Small intestine (tissue), 7 donors: Measurements from ENCODE around the gene HERPUD1. TPM values are rescaled to one million over a fixed set of nuclear protein-coding genes. Genes with fewer than 3 reads are reported as not detected.

Source experiments
- DNase-seq, 2 donors: peaks; one replicate each; pipeline versions ENCODE4 v3.0.0 to v3.0.0-alpha.2; 2013
- FAIRE-seq: peaks from 2 replicates; lab custom pipeline; 2012; peaks lifted over from hg19 to GRCh38; lab: Jason Lieb, UNC
- H3K27ac ChIP-seq, 3 donors: one replicate each; pipeline ENCODE4 v1.5.1; 2013; ENCODE audit warnings: low read length in 2 of 3, mild to moderate bottlenecking in 2 of 3, control low read depth in 1 of 3, inconsistent platforms in 1 of 3, low read depth in 1 of 3, moderate library complexity in 1 of 3
- H3K27me3 ChIP-seq, 3 donors: one replicate each; pipeline ENCODE4 v1.6.1; 2013; ENCODE audit warnings: low read length in 3 of 3, inconsistent platforms in 1 of 3; ENCODE audit not compliant: control insufficient read depth in 3 of 3, insufficient read depth in 3 of 3
- H3K36me3 ChIP-seq, 3 donors: one replicate each; pipeline ENCODE4 v1.6.1; 2013; ENCODE audit warnings: low read length in 3 of 3, inconsistent platforms in 1 of 3, low read depth in 1 of 3, mild to moderate bottlenecking in 1 of 3, moderate library complexity in 1 of 3; ENCODE audit not compliant: control insufficient read depth in 3 of 3, insufficient read depth in 2 of 3
- H3K4me1 ChIP-seq, 3 donors: one replicate each; pipeline ENCODE4 v1.6.1; 2013; ENCODE audit warnings: low read length in 2 of 3, inconsistent platforms in 1 of 3, low read depth in 1 of 3, mild to moderate bottlenecking in 1 of 3, moderate library complexity in 1 of 3; ENCODE audit not compliant: control insufficient read depth in 3 of 3, insufficient read depth in 2 of 3
- H3K4me3 ChIP-seq, 3 donors: one replicate each; pipeline ENCODE4 v1.5.1; 2013; ENCODE audit warnings: low read length in 3 of 3, control low read depth in 1 of 3, inconsistent platforms in 1 of 3, low read depth in 1 of 3, mild to moderate bottlenecking in 1 of 3, moderate library complexity in 1 of 3
- H3K9me3 ChIP-seq, 2 donors: one replicate each; pipeline ENCODE4 v1.6.1; 2013; ENCODE audit warnings: low read depth in 1 of 2, low read length in 1 of 2; ENCODE audit not compliant: control insufficient read depth in 2 of 2, insufficient read depth in 1 of 2
- WGBS, 3 donors: extraction: QIAGEN DNeasy Blood & Tissue Kit; methylation state at CpG; one replicate each; pipeline ENCODE4 v1.1.7; 2013; 5-methylcytosine and 5-hydroxymethylcytosine counted together
- polyA plus RNA-seq, 4 donors: library from polyadenylated mRNA; stranded (reverse) in 3 of 4; unstranded in 1 of 4; fragments of 200-250 nt in 3 of 4; fragments of 120-200 nt in 1 of 4; gene quantifications; one replicate each; pipeline versions ENCODE4 v1.2.1 to v1.2.3, GENCODE V29; 2013
- donor health status: healthy with polysubstance abuse.
- donor health status: control.
- donor health status: control.
- donor health status: Bipolar disorder and iron deficiency.
- donor health status: healthy.

HERPUD1 gene
- polyA plus RNA-seq, 4 donors = 25.9 to 129 (median 97.1) TPM

DNA sequence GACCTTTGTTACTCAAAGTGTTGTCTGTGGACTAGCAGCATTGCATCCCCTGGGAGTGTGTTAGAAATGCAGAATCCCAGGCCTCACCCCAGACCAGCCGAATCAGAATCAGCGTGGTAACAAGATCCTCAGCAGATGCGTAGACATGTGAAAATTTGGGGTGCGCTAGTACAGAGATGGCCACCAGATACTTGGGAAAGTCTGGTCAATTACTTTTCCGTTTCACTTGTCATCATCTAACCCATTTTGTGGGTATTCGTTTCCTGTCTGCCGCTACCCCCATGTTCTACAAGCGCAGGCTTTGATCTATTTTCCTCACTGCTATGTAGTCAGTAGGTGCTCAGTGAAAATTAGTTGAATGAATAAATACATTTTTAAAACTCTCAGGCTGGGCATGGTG lies 33.1 kb upstream of the HERPUD1 start:
- no peak for FAIRE-seq
- no peaks in the 10 kb centered on the region for H3K9me3 ChIP-seq
- H3K27ac ChIP-seq = no peak overlapping the region
- 71 to 91% (median 75%) methylated on average over 8 of the region's 8 CpGs for WGBS, 3 donors
- H3K27me3 ChIP-seq = peaks cover 0 to 2% (median 0%) of the 10 kb centered on the region in 3 donors
- no peaks in the 10 kb centered on the region for H3K4me1 ChIP-seq
- DNase-seq = no peak
- no peak overlapping the region for H3K4me3 ChIP-seq
- no peaks in the 10 kb centered on the region for H3K36me3 ChIP-seq

DNA sequence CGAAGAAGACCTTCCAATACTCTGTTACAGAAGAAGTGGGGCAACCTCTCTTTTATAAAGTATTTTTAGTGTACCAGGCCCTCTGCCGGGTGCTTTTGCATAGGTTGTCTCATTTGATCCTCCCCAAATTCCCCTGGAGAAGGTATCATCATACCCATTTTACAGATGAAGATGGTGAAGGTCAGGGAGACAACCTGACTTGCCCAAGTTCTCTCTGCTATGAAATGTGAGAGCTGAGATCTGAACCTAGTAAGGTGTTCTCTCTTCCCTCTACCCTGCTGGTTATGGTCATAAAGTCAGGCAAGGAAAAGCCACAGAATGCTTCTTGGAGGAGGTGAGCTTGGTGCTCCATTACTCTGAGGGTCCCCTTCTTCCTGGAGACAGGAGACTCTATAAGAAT lies 28.1 kb upstream of the HERPUD1 start:
- H3K9me3 ChIP-seq = peaks cover 0 to 3% of the 10 kb centered on the region in 2 donors
- 92 to 98% (median 97%) methylated on average over 2 of the region's 2 CpGs for WGBS, 3 donors
- peaks cover 0 to 2% (median 0%) of the 10 kb centered on the region in 3 donors for H3K27me3 ChIP-seq
- no peaks in the 10 kb centered on the region for H3K36me3 ChIP-seq
- FAIRE-seq (no peak), DNase-seq (no peak)
- no peaks in the 10 kb centered on the region for H3K4me1 ChIP-seq
- no peak overlapping the region for H3K4me3 ChIP-seq
- H3K27ac ChIP-seq = no peak overlapping the region

DNA sequence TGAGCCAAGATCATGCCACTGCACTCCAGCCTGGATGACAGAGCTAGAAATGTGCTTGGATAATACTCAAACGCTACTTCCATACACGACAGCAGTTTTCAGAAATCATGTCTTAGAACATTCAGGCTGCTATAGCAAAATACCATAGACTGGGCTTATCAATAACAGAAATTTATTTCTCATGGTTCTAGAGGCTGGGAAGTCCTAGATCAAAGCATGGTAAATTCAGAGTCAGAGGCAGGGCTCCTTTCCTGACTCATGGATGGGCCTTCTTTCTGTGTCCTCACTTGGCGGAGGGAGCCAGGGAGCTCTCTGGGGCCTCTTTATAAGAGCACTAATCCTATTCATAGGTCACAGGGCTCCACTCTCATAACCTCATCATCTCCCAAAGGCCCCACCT lies 24.5 kb upstream of the HERPUD1 start:
- Histone ChIP-seq H3K4me1 (peaks cover 0 to 6% (median 2%) of the 10 kb centered on the region in 3 donors), H3K4me3 (no peak overlapping the region), H3K36me3 (no peaks in the 10 kb centered on the region), H3K27ac (no peak overlapping the region), H3K27me3 (no peaks in the 10 kb centered on the region), H3K9me3 (peaks cover 0 to 3% of the 10 kb centered on the region in 2 donors)
- 95 to 97% (median 96%) methylated on average over 3 of the region's 3 CpGs for WGBS, 3 donors
- FAIRE-seq = no peak
- no peak for DNase-seq

DNA sequence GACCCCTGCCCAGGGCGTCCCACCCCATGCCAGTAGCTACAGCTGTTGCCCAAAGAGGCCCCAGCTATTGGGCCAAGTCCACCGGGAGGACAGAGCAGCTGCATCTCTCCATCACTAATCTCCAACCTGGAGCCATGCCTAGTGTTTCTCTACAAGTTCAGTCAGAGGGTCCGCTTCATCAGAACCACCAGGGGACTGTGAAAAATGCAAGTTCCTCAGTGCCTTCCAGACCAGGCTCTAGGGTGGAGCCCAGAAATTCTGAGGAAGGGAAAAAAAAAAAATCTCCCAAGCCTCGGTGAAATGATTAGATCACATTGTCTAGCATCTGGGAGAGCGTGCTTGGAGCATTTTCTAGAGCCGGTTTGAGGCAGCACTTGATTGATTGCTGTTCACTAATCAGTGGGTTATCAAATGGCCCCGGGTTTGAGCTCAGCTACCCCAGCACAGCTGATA lies 22.4 kb upstream of the HERPUD1 start:
- no peak overlapping the region for H3K4me3 ChIP-seq
- DNase-seq (peak; percentile 15 to 21), FAIRE-seq (no peak)
- peaks cover 0 to 12% (median 2%) of the 10 kb centered on the region in 3 donors for H3K4me1 ChIP-seq
- no peak overlapping the region for H3K27ac ChIP-seq
- H3K9me3 ChIP-seq = peaks cover 0 to 3% of the 10 kb centered on the region in 2 donors
- H3K27me3 ChIP-seq = no peaks in the 10 kb centered on the region
- WGBS, 3 donors = 24 to 50% (median 48%) methylated on average over 7 of the region's 7 CpGs
- H3K36me3 ChIP-seq = no peaks in the 10 kb centered on the region

DNA sequence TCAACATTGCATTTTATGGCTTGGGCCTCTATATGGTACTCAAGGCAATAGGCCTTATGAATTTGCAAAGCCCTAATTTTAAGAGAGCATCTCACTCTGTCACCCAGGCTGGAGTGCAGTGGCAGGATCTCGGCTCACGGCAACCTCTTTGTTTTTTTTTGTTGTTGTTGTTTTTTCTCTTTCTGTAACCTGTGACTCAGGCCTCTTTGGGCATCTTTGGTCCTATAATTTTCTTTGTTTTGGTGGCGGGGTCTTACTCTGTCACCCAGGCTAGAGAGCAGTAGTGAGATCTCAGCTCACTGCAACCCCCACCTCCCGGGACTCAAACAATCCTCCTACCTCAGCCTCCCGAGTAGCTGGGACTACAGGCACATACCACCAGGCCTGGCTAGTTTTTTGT lies 21.8 kb upstream of the HERPUD1 start:
- Histone ChIP-seq H3K36me3 (no peaks in the 10 kb centered on the region), H3K27ac (peak overlapping the region in 1 of 3 donors; percentile 56), H3K9me3 (peaks cover 0 to 3% of the 10 kb centered on the region in 2 donors), H3K4me1 (peaks cover 0 to 12% (median 2%) of the 10 kb centered on the region in 3 donors), H3K27me3 (no peaks in the 10 kb centered on the region), H3K4me3 (no peak overlapping the region)
- WGBS, 3 donors = 79 to 89% (median 80%) methylated on average over 5 of the region's 5 CpGs
- no peak for DNase-seq
- no peak for FAIRE-seq

DNA sequence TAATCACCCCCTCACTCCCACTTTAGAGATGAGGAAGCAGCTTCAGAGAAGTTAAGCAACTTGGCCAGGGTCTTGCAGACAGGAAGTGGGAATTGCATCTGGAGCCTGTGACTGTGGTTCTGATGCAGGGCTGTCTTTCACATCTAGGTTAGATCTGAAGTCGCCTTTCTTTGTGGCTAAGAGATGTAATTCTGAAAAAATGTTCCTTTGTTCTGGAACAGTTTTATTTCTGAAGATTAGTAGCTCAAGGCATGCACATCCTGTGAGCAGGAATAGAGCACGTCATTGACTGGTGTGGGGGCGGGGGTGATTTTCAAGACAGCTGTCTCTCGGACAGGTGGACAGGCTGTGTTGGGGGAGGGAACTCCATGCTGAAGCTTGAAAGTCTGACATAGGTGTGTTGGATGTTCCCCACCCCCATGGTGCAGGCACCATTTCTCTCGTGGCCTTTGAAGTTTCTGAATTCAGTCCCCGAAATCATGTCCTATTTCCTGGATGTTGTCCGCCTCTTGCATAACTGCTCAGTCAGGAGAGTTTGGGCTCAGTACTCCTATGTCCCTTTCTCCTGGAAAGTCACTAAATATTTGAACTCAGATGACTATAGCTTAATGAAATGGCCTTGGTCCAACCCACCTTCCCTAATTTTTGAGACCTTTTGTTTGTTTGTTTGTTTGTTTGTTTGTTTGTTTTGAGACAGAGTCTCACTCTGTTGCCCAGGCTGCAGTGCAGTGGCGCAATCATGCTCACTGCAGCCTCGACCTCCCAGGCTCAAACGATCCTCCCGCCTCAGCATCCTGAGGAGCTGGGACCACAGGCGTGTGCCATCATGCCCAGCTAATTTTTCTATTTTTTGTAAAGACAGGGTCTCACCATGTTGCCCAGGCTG lies 21.0 kb upstream of the HERPUD1 start:
- Histone ChIP-seq H3K4me3 (no peak overlapping the region), H3K36me3 (no peaks in the 10 kb centered on the region), H3K27ac (peak overlapping the region in 1 of 3 donors; percentile 56), H3K9me3 (peaks cover 0 to 3% of the 10 kb centered on the region in 2 donors), H3K27me3 (no peaks in the 10 kb centered on the region), H3K4me1 (peaks cover 0 to 12% (median 2%) of the 10 kb centered on the region in 3 donors)
- no peak for FAIRE-seq
- DNase-seq = no peak
- 72 to 77% (median 75%) methylated on average over 12 of the region's 12 CpGs for WGBS, 3 donors

DNA sequence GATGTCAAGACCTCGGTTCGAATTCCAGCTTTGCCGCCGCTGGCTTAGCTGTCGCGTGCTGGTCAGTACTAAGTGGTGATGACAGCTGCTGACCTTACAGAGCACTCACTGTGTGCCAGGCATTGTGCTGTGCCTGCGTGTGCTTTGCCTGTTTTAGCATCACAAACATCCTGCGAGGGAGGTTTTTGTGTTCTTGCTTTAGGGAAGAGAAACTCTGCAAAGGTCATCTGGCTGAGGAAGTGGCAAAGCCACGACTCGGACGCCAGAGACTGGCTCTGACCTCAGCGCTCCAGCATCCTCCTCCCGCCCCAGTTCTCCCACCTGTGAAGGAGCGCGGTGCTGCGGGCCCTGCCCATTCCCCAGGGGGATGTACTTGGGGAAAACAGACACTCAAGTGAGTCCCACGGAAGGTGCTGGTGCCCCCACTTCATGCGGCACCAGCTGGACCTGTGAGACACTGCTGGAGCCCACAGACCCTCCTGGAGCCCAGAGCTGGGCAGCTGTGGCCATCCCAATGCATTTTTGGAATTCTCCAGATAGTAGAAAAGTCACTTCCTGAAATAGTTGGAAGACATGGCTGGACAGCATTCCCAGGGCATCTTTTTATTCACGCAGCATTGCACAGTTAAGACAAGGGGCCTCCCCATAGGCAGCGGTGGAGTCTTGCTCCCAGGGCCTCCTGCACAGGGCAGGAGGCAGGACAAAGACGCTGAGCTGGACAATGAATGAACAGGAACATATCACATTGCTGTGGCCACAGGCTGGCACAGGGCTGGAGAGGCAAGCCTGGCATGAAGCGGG lies 20.0 kb upstream of the HERPUD1 start:
- H3K27me3 ChIP-seq = no peaks in the 10 kb centered on the region
- no peak for FAIRE-seq
- no peak for DNase-seq
- H3K9me3 ChIP-seq = peaks cover 0 to 3% of the 10 kb centered on the region in 2 donors
- peaks cover 0 to 16% (median 2%) of the 10 kb centered on the region in 3 donors for H3K4me1 ChIP-seq
- no peaks in the 10 kb centered on the region for H3K36me3 ChIP-seq
- H3K27ac ChIP-seq = peak overlapping the region in 1 of 3 donors; percentile 56
- H3K4me3 ChIP-seq = no peak overlapping the region
- 67 to 82% (median 78%) methylated on average over 22 of the region's 22 CpGs for WGBS, 3 donors
